GM10266 (cell line): Measurements from ENCODE around the gene ANGPT4.
A peak's percentile ranks its signal among the peaks of the same experiment; 100 is the strongest.

Experiments
- DNase-seq: peaks from one replicate; pipeline ENCODE4 v3.0.0; 2012; ENCODE audit errors: extremely low spot score
- CTCF ChIP-seq: IDR thresholded peaks from 2 replicates; pipeline ENCODE4 v1.5.1; 2012; ENCODE audit warnings: mild to moderate bottlenecking, low read depth; ENCODE audit not compliant: control insufficient read depth, insufficient read depth; ENCODE audit errors: missing control alignments

The ANGPT4 gene

GRCh38 chr20:957544-957943 lies 41.4 kb upstream of the ANGPT4 start:
- no peak for DNase-seq
- no peak for TF ChIP-seq CTCF

GRCh38 chr20:956330-956951 lies 40.3 kb upstream of the ANGPT4 start:
- peak; percentile 99 for TF ChIP-seq CTCF

GRCh38 chr20:955656-956055 lies 39.5 kb upstream of the ANGPT4 start:
- no peak for DNase-seq

More at GRCh38 chr20:956330-956951, 40.3 kb upstream of the ANGPT4 start:
- DNase-seq, result peak; percentile 85

GRCh38 chr20:955111-955510 lies 39.0 kb upstream of the ANGPT4 start:
- no peak for DNase-seq
- TF ChIP-seq CTCF, result no peak

More at GRCh38 chr20:955656-956055, 39.5 kb upstream of the ANGPT4 start:
- no peak for TF ChIP-seq CTCF

- no peak for TF ChIP-seq CTCF
- no peak for DNase-seq
These were observed 37.6 kb upstream of the ANGPT4 start for GRCh38 chr20:953742-954141.

GRCh38 chr20:952196-952795 lies 36.2 kb upstream of the ANGPT4 start:
- no peak for DNase-seq
- no peak for TF ChIP-seq CTCF

- no peak for TF ChIP-seq CTCF
- no peak for DNase-seq
These were observed 35.4 kb upstream of the ANGPT4 start for GRCh38 chr20:951384-952169.
